ENCODE data around the gene GAS7. TPM values are rescaled to one million over a fixed set of nuclear protein-coding genes. Genes with fewer than 3 reads are reported as not detected.

Gene GAS7
- total and polyA plus RNA-seq, 2 experiments from 2014 or later: 1.9 to 10.7 TPM

DNA sequence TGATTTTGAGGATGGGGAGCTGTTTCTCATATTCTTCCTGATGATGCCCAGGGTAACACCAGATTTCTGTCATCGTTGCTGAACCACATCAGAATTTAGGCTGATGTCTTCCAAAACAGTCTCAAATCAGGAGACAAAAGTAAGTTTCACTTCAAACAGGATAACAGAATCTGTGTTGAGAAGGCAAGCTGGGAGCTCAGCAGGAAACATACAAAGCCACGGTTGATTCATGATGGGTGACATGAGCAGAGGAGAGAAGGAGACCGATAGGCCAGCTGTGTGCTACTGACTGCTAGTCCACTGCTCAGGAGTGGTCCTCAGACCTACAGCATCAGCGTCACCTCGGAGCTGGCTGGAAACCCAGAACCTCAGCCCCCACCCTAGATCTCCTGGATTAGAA, 230.4 kb downstream of the GAS7 start:
- Mint-ChIP-seq H3K9me3 (no peaks in the 10 kb centered on the region), H3K27me3 (ENCODE audit: insufficient read depth, low read depth, poor library complexity) (peaks cover 2% of the 10 kb centered on the region), H3K4me3 (no peak overlapping the region), H3K27ac (no peak overlapping the region), H3K4me1 (peaks cover 12% of the 10 kb centered on the region), H3K36me3 (ENCODE audit: low read depth) (no peaks in the 10 kb centered on the region)
- ATAC-seq: no peak
- no peaks in the 10 kb centered on the region for H3K4me1 ChIP-seq (ENCODE audit: insufficient read depth)
- H3K9me2 ChIP-seq (ENCODE audit: insufficient read depth): no peaks in the 10 kb centered on the region
- TF ChIP-seq CREB1 (CRISPR knock-in tag; IDR thresholded peaks at IDR 0.05; ENCODE audit: low read depth) (no peak), ZNF331 (CRISPR knock-in tag; IDR thresholded peaks at IDR 0.05; ENCODE audit: low read depth) (no peak), EZH2 (IDR thresholded peaks at IDR 0.05; ENCODE audit: low read depth, unreplicated experiment) (no peak), EZH2phosphoT487 (IDR thresholded peaks at IDR 0.05; ENCODE audit: unreplicated experiment) (no peak), ZNF114 (CRISPR knock-in tag; IDR thresholded peaks at IDR 0.05) (no peak), POLR2AphosphoS5 (IDR thresholded peaks at IDR 0.05; ENCODE audit: low read depth) (no peak), STAT1 (IDR thresholded peaks at IDR 0.05; ENCODE audit: unreplicated experiment) (no peak), NANOG (IDR thresholded peaks at IDR 0.05; ENCODE audit: borderline replicate concordance) (no peak), REST (IDR thresholded peaks at IDR 0.05; ENCODE audit: unreplicated experiment) (no peak), CTCF (conservative IDR thresholded peaks at IDR 0.05; ENCODE audit: low read depth in 2 of 2) (no peak), JUNB (IDR thresholded peaks at IDR 0.05; ENCODE audit: unreplicated experiment) (no peak)
- TF ChIP-seq, protein P1, sequence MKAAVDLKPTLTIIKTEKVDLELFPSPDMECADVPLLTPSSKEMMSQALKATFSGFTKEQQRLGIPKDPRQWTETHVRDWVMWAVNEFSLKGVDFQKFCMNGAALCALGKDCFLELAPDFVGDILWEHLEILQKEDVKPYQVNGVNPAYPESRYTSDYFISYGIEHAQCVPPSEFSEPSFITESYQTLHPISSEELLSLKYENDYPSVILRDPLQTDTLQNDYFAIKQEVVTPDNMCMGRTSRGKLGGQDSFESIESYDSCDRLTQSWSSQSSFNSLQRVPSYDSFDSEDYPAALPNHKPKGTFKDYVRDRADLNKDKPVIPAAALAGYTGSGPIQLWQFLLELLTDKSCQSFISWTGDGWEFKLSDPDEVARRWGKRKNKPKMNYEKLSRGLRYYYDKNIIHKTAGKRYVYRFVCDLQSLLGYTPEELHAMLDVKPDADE (IDR thresholded peaks at IDR 0.05): no peak
- TF ChIP-seq, protein P2, sequence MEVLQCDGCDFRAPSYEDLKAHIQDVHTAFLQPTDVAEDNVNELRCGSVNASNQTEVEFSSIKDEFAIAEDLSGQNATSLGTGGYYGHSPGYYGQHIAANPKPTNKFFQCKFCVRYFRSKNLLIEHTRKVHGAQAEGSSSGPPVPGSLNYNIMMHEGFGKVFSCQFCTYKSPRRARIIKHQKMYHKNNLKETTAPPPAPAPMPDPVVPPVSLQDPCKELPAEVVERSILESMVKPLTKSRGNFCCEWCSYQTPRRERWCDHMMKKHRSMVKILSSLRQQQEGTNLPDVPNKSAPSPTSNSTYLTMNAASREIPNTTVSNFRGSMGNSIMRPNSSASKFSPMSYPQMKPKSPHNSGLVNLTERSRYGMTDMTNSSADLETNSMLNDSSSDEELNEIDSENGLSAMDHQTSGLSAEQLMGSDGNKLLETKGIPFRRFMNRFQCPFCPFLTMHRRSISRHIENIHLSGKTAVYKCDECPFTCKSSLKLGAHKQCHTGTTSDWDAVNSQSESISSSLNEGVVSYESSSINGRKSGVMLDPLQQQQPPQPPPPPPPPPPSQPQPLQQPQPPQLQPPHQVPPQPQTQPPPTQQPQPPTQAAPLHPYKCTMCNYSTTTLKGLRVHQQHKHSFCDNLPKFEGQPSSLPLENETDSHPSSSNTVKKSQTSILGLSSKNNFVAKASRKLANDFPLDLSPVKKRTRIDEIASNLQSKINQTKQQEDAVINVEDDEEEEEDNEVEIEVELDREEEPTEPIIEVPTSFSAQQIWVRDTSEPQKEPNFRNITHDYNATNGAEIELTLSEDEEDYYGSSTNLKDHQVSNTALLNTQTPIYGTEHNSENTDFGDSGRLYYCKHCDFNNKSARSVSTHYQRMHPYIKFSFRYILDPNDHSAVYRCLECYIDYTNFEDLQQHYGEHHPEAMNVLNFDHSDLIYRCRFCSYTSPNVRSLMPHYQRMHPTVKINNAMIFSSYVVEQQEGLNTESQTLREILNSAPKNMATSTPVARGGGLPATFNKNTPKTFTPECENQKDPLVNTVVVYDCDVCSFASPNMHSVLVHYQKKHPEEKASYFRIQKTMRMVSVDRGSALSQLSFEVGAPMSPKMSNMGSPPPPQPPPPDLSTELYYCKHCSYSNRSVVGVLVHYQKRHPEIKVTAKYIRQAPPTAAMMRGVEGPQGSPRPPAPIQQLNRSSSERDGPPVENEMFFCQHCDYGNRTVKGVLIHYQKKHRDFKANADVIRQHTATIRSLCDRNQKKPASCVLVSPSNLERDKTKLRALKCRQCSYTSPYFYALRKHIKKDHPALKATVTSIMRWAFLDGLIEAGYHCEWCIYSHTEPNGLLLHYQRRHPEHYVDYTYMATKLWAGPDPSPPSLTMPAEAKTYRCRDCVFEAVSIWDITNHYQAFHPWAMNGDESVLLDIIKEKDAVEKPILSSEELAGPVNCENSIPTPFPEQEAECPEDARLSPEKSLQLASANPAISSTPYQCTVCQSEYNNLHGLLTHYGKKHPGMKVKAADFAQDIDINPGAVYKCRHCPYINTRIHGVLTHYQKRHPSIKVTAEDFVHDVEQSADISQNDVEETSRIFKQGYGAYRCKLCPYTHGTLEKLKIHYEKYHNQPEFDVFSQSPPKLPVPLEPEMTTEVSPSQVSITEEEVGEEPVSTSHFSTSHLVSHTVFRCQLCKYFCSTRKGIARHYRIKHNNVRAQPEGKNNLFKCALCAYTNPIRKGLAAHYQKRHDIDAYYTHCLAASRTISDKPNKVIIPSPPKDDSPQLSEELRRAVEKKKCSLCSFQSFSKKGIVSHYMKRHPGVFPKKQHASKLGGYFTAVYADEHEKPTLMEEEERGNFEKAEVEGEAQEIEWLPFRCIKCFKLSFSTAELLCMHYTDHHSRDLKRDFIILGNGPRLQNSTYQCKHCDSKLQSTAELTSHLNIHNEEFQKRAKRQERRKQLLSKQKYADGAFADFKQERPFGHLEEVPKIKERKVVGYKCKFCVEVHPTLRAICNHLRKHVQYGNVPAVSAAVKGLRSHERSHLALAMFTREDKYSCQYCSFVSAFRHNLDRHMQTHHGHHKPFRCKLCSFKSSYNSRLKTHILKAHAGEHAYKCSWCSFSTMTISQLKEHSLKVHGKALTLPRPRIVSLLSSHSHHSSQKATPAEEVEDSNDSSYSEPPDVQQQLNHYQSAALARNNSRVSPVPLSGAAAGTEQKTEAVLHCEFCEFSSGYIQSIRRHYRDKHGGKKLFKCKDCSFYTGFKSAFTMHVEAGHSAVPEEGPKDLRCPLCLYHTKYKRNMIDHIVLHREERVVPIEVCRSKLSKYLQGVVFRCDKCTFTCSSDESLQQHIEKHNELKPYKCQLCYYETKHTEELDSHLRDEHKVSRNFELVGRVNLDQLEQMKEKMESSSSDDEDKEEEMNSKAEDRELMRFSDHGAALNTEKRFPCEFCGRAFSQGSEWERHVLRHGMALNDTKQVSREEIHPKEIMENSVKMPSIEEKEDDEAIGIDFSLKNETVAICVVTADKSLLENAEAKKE (CRISPR knock-in tag; IDR thresholded peaks at IDR 0.05): no peak
- H2AFZ ChIP-seq: no peak overlapping the region
- no peak overlapping the region for H3K4me3 ChIP-seq
- DNase-seq (ENCODE audit: low spot score): no peak
- no peaks in the 10 kb centered on the region for H3K27me3 ChIP-seq (ENCODE audit: insufficient read depth)
- no peak overlapping the region for H3K27ac ChIP-seq (ENCODE audit: low read depth)
- no peak overlapping the region for H3K4me2 ChIP-seq
- no peaks in the 10 kb centered on the region for H4K20me1 ChIP-seq (replicated peaks; ENCODE audit: insufficient read depth)
- no peaks in the 10 kb centered on the region for H3F3A ChIP-seq (replicated peaks; ENCODE audit: low read depth)
- H3K79me2 ChIP-seq (replicated peaks; ENCODE audit: insufficient read depth): no peaks in the 10 kb centered on the region
- no peaks in the 10 kb centered on the region for H3K36me3 ChIP-seq (ENCODE audit: insufficient read depth)
